NCI-H69 (cell line): Measurements from ENCODE around the gene TM4SF18.

Source experiments
- DNase-seq: peaks from one replicate; lab custom pipeline; 2025; lab: John Stamatoyannopoulos, UW

TM4SF18 gene

GRCh38 chr3:149330609-149331331 lies 2.7 kb downstream of the TM4SF18 start:
- peak; percentile 72 for DNase-seq

- DNase-seq = no peak
These were observed 6.3 kb downstream of the TM4SF18 start for GRCh38 chr3:149327156-149327555.

DNA sequence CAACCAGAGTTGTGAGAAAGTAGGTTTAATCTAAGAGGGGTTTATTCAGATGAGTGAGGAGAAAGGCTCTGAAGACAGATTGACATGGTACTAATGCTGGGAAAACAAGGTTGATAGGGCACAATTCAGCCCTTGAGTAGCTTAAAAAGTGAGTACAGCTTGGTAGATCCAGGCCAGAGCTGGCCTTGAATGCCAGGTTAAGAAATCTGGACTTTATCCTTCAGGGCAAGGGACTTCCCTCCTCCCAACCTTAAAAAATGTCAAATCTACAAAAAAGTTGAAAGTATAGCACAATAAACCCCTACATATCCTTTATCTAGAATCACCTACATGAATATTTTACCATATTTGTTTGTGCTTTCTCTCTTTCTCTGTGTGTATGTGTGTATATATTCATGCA lies 7.9 kb downstream of the TM4SF18 start:
- no peak for DNase-seq

DNA sequence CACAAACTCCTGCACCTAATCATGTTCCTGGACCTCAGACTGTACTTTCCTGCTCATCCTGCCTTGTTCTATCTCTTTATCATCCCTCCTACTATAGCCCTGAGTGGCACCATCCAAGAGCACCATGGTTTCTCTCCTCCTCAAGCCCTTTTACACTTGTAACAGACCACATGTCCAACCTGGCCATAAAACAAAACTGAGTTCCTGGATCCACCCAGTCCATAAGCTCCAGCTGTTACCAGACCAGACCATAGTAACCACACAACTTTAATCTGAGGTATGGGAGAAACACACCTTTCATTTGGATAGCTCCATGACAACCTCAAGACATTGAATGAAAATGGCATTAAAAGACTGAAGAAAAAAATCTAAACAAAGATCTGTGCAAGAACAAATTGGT lies 9.1 kb downstream of the TM4SF18 start:
- DNase-seq = no peak

GRCh38 chr3:149321640-149322039 lies 11.8 kb downstream of the TM4SF18 start:
- DNase-seq = no peak

DNA sequence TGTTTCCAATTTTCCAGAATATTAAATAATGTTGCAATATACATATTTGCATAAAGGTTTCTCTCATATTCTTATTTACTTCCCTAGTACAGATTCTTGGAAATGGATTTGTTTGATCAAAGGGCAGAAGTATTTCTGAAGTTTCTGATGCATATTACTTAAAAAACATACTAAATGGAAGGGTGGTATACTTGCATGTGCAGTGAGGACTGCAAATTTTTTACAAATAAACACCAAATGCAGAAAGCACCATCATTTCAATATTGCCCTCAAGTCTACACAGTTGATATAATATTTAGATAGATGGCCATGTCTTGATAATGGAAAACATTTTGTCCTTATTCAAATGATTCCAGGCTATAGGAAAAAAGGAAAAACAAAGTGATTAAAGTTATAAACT lies 12.3 kb downstream of the TM4SF18 start:
- DNase-seq = no peak

DNA sequence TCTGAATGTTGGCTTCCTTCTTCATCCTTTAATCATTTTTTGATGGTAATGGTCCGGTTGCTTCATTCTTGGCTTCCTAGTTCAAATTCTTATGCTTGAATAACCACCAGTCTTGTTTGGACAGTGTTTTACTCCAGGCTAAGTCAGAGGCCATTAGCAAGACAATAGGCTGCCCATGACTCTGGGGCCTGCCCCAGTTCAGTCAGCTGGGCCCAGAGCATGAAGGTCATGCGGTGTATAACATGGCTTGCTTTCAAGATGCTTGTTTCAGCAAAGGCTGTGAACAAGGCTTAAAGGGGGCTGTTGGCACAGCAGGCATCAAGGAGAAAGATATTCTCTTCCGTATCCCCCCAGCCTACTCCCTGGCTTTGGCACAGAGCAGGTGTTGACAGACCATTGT lies 13.7 kb downstream of the TM4SF18 start:
- DNase-seq = peak; percentile 62

GRCh38 chr3:149317072-149317471 lies 16.4 kb downstream of the TM4SF18 start:
- peak; percentile 57 for DNase-seq

DNA sequence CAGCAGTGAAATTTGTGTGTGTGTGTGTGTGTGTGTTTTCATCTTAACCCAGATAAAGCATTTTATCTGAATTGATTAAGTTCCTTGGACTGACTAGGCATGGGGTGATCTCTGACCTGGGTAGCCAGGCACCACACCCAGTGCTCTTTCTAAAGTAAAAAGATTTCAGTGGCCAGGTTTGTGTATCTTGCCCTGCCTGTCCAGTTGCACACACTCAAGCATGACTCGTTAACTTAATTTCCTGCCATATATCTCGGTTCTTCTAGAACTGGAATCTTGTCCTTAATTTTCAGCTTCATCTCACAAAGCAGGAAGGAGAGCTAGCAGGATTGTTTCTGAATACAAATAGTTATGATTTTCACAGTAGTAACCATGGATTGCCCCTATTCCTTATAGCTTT lies 17.0 kb downstream of the TM4SF18 start:
- DNase-seq = peak; percentile 46

- no peak for DNase-seq
These were observed 17.7 kb downstream of the TM4SF18 start for GRCh38 chr3:149315694-149316093.

GRCh38 chr3:149314807-149315578 lies 18.4 kb downstream of the TM4SF18 start:
- DNase-seq = no peak

DNA sequence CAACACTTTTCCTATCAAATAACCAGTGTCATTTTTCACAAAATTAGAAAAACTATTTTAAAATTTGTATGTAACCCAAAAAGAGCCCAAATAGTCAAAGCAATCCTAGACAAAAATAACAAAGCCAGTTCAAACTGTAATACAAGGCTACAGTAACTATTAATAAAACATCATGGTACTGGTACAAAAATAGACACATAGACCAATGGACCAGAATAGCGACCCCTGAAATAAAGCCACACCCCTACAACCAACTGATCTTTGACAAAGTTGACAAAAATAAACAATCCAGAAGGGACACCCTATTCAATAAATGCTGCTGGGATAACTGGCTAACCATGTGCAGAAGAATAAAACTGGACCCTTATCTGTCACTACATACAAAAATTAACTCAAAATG lies 19.9 kb downstream of the TM4SF18 start:
- DNase-seq = no peak

GRCh38 chr3:149310796-149311534 lies 22.5 kb downstream of the TM4SF18 start:
- DNase-seq = no peak

DNA sequence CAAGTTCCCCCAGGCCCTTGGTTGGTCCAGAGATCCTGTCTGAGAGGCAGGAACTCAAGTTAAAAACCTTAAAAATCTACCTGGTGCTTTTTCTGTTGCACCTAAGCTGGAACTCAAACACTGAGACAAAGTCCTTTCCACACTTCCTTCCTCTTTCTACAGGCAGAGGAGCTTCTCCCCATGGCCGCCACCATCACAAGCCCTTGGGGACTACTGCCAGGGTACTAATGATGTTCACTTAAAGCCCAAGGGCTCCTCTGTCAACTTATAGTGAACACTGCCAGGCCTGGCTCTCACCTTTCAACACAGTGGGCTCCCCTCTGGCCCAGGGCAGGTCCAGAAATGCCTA lies 26.0 kb downstream of the TM4SF18 start:
- DNase-seq = no peak

- no peak for DNase-seq
These were observed 26.5 kb downstream of the TM4SF18 start for GRCh38 chr3:149306751-149307434.

DNA sequence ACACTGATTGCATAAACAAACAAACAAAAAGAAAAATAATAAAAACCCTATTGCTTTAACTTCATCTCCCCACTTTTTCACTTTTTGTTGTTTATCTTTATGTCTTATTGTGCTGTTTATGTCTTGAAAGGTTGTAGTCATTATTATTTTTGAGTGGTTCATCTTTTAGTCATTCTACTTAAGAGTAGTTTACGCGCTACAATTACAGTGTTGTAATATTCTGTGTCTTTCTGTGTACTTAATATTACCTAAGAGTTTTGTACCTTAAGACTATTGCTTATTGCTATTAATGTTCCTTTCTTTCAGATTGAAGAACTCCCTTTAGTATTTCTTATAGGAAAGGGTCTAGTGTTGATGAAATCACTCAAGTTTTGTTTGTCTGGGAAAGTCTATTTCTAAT lies 28.1 kb downstream of the TM4SF18 start:
- no peak for DNase-seq

DNA sequence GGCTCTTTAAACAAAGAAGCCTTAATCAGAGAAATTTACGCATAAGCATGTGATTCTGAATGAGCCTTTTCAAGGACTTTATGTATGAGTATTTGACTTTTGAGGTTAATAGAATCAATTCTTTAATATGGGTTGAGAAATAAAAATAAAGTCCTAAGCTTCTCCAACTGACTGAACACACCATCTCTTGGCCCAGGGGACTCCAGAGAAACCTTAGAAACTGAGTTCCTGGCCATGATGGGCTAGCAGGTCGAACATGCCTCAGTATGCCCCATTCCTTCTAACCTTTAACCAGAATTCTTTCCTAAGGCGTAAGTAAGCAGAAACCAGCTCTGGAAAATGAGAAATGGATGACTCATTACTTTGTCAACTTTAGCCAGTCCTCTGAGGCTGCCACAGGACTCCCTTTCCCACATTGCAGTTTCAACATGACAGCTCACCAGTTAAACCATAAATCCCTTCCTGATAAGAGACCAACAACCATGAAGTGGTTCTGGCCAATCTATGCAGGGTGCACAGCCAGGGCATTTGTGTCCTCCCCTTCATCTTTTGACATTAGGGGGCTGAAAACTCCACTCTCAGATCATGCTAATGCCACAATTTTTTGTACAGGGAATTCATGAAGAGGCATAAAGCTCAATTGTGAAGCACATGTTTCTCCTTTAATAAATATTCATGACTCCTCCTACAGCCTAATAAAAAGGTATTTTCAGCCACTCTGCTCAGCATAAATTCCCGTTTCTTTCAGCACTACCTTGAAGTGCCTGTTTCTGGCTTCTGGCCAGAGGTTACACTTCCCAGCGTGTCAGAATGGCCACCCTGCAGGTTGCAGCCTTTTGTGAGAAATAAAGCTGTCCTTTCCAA lies 33.3 kb downstream of the TM4SF18 start:
- peak; percentile 78 for DNase-seq

GRCh38 chr3:149296972-149297371 lies 36.5 kb downstream of the TM4SF18 start:
- no peak for DNase-seq

GRCh38 chr3:149292666-149293065 lies 40.8 kb downstream of the TM4SF18 start:
- DNase-seq = no peak

DNA sequence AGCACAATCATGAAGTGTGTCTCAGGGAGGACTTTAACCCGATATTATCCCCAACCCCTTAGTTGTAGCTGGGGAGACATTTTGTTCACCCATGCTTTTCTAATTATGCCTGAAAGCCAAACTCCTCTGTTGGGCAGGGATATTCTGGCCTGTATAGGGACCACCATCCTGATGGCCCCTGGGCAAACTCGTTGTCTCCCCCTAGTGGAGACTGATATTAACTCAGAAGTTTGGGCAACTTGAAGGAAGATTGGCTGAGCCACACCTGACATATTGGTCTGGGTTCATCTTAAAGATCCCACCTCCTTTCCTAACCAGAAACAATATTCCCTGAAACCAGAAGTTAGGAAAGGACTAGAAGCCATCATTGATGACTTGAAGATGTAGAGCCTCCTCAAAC lies 42.3 kb downstream of the TM4SF18 start:
- DNase-seq = peak; percentile 29

DNA sequence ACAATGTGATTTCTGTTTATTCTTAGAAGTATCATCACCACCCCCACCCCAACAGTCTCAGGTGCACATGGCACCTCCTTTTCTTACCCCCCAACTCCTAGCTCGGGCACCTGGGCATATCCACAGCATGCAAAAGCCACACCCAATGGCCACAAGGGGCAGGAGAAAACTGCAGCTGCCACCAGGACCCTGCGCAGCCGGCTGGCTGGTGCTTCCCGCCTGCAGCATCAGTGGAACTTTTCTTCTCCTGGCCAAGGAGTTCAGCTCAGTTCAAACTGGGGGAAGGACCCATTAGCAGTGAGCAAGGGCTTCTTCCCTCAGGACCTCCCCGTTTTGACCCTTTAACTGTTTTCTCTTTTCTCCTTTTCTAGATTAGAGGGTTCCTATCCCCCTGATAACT lies 44.8 kb downstream of the TM4SF18 start:
- peak; percentile 6 for DNase-seq
